Measurements from ENCODE around the gene RND1. TPM values are rescaled to one million over a fixed set of nuclear protein-coding genes. Genes with fewer than 3 reads are reported as not detected.
A peak's percentile ranks its signal among the peaks of the same experiment; 100 is the strongest.

Gene RND1
- total and polyA plus RNA-seq, 2 of the 13 experiments (the other 11 are each of a cell fraction or from before 2014, with no cell fraction given): 1.8 to 1.9 TPM

GRCh38 chr12:48907245-48907644 is 41.6 kb upstream of the RND1 start (continued):
- peak; percentile 84; the same call in 1 of the 2 replicates for TF ChIP-seq PRDM10 (CRISPR knock-in tag; IDR thresholded peaks at IDR 0.05; ENCODE audit: low read depth)
- TF ChIP-seq DNMT1 (CRISPR knock-in tag; IDR thresholded peaks at IDR 0.05): no peak
- TF ChIP-seq HNRNPLL (IDR thresholded peaks at IDR 0.05; ENCODE audit: low read depth, low read length, poor library complexity, severe bottlenecking): no peak
- TF ChIP-seq ZNF775 (CRISPR knock-in tag; IDR thresholded peaks at IDR 0.05; ENCODE audit: borderline replicate concordance): no peak
- TF ChIP-seq ZSCAN20 (CRISPR knock-in tag; IDR thresholded peaks at IDR 0.05; ENCODE audit: borderline replicate concordance): no peak
- TF ChIP-seq ZNF350 (CRISPR knock-in tag; IDR thresholded peaks at IDR 0.05; ENCODE audit: borderline replicate concordance, low read depth): no peak
- no peak for TF ChIP-seq SRY (CRISPR knock-in tag; IDR thresholded peaks at IDR 0.05)
- no peak for TF ChIP-seq SSRP1 (CRISPR knock-in tag; IDR thresholded peaks at IDR 0.05)
- peak; percentile 67 for TF ChIP-seq NR2F6 (IDR thresholded peaks at IDR 0.05)
- peak; percentile 58; the same call in 1 of the 2 replicates for TF ChIP-seq NR2F6 (CRISPR knock-in tag; IDR thresholded peaks at IDR 0.05)
- 0 out of 2 replicates have a peak, but pooled peaks have one; percentile 16 for TF ChIP-seq HOXA3 (CRISPR knock-in tag; IDR thresholded peaks at IDR 0.05)
- no peak for TF ChIP-seq ZNF616 (CRISPR knock-in tag; IDR thresholded peaks at IDR 0.05; ENCODE audit: low read depth)
- no peak for TF ChIP-seq ZMAT5 (CRISPR knock-in tag; IDR thresholded peaks at IDR 0.05; ENCODE audit: borderline replicate concordance, low read depth)
- TF ChIP-seq THAP9 (CRISPR knock-in tag; IDR thresholded peaks at IDR 0.05; ENCODE audit: borderline replicate concordance): no peak
- TF ChIP-seq SOX13 (IDR thresholded peaks at IDR 0.05): no peak
- TF ChIP-seq SOX13 (CRISPR knock-in tag; conservative IDR thresholded peaks at IDR 0.05 in 1 of 2, IDR thresholded peaks at IDR 0.05 in 1 of 2): peak in 1 of 2 experiments; percentile 75; a peak in 1 of 4 replicates
- TF ChIP-seq SNAPC2 (CRISPR knock-in tag; IDR thresholded peaks at IDR 0.05): no peak
- no peak for TF ChIP-seq ARID2 (CRISPR knock-in tag; IDR thresholded peaks at IDR 0.05; ENCODE audit: borderline replicate concordance)
- no peak for TF ChIP-seq ZNF235 (CRISPR knock-in tag; IDR thresholded peaks at IDR 0.05; ENCODE audit: borderline replicate concordance)
- no peak for TF ChIP-seq MXD1 (CRISPR knock-in tag; IDR thresholded peaks at IDR 0.05)
- TF ChIP-seq ZNF468 (CRISPR knock-in tag; IDR thresholded peaks at IDR 0.05): no peak
- no peak for TF ChIP-seq TRAFD1 (CRISPR knock-in tag; IDR thresholded peaks at IDR 0.05; ENCODE audit: borderline replicate concordance)

Measured in HepG2 (cell line).